ENCODE measurements around the gene KCNH5. TPM values are rescaled to one million over a fixed set of nuclear protein-coding genes. Genes with fewer than 3 reads are reported as not detected.

Gene KCNH5
- total RNA-seq, 1 experiment from 2014 or later = under 0.01 TPM

DNA sequence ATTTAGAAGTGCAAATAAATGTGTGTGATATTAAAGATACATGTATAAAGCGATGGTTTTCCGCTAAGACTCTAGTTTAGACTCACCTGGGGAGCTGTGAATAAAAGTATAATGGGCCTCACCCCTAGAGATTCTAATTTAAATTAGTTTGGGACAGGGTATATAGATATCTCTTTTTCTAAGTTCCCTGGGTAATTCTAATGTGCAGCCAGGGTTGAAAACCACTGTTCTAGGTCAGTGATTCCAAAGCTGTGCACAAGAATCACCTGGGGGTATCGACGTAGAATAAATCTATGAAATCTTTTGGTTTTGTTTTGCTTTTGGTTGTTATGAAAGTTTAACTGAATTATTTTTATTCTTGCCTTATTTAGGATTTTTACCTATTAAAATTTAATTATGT, 302.1 kb downstream of the KCNH5 start:
- no peak for DNase-seq (ENCODE audit: low read depth)

DNA sequence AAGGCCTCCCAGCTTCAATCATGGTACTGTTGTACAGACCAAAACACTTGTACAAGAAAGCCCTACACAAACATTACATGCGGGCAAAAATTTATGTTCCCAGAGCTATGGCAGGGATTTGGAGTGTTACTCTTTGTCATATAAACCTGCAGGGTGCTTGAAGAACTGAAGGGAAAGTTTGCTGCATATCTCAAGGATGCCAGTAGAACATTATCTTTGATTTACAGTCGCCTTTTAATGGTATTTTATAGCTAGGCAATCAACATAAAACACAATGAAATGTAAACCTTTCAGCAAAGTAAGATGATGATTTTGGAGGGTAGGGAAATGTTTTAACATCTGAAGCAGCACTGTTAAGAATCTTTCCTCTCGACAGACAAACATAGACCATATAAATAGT, 305.6 kb downstream of the KCNH5 start:
- no peak for DNase-seq (ENCODE audit: low read depth)

DNA sequence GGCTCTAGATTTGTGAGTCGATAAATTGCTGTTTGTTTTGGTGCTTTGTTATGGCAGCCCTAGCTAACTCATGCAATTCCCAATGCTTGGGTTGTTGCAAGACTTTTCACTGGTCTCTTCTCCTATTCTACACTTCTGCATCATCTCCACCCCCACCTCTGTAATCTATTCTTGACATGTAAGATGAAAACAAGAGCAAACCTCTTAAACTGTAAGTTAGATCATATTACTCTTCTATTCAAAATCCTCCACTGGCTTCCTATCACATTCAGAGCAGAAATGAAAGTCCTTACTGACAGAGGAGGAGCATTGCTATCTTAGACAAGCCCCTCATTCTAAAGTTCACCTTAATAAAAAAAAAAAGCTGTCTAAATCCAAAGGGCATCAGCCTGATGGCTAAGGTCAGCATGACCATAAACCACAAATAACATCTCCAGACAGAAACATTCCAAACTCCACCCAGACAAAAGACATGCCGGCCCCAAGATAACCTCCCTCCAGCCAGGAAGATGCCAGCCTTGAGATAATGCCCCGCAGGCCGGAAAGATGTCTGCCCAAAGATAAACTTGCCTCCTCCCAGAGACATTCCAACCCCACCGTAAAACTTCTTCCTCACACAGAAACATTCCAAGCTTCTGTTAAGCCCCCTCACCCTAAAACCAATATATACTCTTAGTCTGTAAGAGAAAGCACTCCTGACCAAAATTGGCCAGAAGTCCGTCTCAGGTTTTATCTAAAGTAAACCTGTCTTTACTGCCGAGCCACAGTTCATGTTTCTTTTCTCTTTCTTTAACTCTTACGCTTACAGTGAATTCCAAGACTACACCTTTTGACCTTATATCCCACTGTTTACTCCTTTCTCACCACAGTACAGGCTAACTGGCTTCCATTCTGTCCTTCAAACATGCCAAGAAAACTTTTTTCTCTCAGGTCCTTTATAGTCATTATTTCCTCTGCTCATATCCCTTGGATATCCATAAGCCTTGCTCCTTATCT, 308.9 kb downstream of the KCNH5 start:
- peak; percentile 43 for DNase-seq (ENCODE audit: low read depth)

DNA sequence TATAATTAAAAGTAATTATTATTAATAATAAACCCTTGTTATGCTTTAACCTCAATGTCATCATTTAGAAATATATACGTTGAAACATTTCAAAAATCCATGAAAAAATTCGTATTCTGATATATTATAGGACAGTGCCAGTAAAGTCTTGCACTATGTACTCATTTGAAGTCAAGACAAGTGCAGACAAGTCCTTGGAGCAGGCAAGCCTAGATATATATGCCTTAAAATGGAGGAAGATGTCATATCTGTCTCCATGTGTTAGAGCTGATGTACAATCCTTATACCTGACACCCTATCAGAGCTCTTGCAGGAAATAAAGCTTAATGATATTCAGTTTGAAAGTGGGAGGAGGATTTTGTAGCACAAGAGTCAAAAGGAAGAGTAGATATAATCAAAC, 310.4 kb downstream of the KCNH5 start:
- DNase-seq (ENCODE audit: low read depth) = no peak

DNA sequence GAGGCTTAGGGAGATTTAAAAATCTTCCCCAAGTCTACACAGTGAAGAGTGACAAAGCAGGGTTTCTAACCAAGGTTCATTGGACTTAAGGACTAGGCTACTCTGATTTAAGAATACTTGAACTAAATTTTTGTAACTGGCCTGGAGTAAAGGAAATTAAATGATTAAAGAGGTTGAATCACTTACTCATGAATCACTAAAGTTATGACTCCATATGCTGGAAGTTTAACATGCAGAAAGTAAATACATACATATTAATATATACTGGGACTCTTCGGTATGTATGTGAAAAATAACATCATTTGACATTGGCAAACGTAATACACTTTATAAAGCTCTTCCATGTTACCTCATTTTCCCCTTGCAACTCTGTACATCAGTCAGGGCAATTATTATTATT, 322.9 kb downstream of the KCNH5 start:
- DNase-seq (ENCODE audit: low read depth) = no peak

DNA sequence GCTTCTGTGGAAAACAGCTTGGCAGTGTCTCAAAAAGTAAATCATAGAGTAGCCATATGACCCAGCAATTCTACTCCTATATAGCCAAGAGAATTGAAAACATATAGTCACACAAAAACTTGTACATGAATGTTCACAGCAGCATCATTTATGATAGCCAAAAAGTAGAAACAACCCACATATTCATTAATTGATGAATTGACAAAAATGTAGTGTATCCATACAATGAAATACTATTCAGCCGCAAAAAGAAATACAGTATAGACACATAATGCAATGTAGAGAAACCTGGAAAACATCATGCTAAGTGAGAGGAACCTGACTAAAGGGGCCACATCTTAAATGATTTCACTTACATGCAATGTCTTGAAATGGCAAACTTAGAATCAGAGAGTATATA, 326.6 kb downstream of the KCNH5 start:
- no peak for DNase-seq (ENCODE audit: low read depth)

DNA sequence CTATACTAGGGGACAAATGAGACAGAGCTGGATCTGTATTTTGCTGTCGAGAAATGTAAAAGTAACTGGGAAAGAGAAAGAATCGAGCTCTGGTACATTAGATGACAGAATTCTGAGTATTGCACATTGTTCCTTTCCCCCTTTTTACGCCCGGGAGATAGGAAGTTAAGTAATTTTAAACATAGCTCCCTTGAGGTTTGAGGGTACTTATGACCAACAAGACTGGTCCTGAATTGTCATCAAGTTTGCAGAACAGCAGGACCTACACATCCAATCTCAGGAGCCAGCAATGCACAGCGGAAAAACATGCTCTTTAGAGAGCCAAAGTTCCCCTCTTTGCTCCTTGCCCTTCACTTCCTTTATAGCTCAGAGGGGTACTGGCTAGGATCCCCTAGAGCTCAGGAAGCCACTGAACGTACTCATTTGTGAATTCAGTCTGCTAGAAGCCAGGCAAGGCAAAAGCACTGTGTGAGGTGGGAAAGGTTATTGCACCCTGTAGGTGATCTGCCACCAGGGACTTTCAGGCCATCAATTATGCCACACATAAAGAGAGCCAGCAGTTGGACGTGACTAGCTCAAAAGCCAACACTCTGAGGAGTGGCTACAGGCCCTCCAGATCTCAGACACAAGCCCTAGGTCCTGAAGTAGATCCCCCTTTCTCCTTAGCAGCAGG, 333.8 kb downstream of the KCNH5 start:
- DNase-seq (ENCODE audit: low read depth) = no peak

DNA sequence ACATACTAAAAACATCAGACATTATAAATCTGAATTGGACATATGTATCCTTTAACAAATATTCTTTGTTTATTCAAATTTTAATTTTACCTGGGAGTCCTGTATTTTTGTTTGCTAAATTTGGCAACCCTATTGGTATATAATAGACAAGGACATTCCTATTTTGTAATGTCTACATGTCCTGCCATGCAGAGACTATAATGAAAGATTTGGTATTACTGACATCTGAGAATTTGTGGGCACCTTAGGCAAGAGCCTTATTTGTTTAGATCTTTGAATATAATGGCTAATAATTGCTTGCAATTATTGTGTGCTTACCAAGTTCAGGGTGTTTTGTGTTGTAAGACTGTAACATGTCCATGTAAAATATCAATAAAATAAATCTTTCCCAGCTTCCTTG, 334.4 kb downstream of the KCNH5 start:
- no peak for DNase-seq (ENCODE audit: low read depth)

DNA sequence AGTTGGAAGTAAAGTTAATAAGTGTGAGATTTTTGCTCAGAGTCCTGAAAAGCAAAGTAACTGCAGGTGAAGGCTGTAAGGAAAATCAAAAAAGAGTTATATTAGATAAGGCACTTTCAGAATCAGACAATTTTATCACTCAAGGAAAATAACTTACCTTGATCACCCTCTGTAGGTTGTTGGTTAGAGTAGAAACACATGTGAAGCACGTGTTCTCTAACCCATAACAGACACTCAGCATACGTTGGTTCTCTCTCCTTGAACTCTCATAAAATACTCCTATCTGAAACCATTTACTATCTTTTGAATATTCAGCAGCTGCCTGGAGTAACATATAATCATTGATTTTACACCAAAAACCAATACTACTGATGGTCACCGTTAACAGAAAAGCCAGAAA, 335.5 kb downstream of the KCNH5 start:
- DNase-seq (ENCODE audit: low read depth) = no peak

DNA sequence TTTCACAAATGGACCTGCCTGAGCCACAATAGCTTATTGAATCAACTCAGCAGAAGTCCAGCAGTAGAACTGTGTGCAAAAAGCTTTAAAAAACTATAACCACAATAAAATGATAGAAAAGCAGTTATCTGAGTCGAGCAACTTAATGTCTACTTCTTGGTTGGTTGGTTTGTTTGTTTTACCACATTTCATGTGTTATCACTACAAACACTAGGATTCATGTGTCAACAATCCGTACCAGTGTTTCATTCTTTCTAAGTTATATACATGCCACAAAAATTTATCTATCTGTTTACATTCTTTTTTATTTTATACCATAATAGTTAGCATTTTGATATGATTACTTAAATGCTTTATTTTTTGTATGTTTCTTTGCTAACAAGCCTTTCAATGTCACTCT, 339.0 kb downstream of the KCNH5 start:
- DNase-seq (ENCODE audit: low read depth) = no peak

DNA sequence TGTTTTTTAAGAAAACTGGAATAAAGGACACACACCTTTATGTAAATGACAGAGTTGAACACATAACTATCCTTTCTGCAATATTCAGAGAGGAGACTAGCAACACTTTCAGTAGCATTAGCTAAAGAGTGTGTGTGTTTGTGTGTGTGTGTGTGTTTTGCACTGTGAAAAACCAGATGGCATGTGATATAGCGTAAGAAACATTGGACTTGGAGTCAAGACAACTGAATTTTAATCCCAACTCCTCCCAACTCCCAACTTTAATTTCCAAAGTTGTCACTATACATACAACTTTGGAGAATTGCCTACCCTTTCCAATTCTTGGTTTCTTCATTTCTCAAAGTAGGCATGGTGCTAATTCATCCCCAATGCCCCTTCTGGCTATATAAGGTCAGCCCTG, 347.8 kb downstream of the KCNH5 start:
- no peak for DNase-seq (ENCODE audit: low read depth)

DNA sequence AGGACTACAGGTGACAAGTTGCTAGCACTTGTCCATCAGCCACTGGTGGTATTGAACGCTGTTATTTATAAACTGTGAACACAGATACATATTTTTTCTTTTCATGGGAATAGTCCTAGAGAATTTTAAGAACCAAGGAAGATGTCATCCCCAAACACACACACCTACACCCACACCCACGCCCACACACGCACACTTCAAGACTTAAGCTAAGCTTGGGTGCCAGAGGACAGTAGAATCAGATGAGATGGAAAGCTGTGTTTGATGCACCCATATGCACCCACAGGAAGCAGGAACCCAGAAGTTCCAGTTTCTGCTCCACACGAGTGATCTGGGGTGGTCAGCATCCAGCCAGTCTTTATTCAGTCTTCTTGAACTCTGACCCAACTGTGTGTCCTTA, 348.3 kb downstream of the KCNH5 start:
- no peak for DNase-seq (ENCODE audit: low read depth)

DNA sequence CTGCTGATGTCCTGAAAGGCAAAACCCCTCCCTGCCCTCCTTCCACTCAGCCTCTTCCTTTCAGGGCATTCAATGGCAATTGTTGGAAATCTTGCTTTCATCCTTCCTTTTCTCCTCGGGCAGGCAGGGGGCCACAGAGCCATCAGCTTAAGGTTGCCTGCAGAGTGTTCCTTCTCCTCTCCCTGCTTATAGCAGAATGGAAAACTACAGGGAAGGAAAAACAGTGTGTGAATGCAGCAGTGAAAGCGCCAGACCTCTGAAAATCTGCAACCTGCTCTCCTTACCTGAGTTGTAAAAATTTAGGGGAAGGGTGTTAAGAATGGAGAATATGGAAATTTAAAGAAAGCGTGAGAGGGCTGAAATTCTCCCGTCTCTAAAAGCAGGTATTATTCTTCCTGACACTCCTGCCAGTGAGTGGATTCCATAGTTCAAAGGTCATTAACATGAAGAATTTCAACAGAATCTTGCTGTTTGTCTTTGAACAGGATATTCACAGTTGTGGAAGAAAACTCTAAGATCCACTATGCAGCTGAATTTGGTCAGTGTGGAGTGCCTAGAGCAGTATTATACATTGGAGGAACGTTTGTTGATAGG, 348.8 kb downstream of the KCNH5 start:
- DNase-seq (ENCODE audit: low read depth) = no peak

DNA sequence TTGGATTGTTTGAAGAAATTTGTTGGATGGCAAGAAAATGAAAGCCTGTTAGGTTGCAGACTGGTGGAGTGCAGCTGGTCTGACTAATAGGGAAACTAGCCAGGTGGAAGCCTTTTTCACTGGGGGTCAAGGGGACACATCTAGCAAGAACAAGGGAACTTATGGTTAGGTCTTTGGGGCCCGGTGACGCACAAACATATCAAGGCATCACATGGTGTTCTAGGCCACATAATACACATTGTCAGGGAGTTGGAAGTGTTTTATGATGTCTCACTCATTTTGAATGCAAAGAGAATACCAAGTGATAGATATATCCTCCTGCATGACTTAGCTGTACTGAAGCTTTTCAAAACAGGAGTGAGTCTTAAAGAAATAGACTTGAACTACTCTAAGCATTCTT, 351.2 kb downstream of the KCNH5 start:
- peak; percentile 52 for DNase-seq (ENCODE audit: low read depth)

DNA sequence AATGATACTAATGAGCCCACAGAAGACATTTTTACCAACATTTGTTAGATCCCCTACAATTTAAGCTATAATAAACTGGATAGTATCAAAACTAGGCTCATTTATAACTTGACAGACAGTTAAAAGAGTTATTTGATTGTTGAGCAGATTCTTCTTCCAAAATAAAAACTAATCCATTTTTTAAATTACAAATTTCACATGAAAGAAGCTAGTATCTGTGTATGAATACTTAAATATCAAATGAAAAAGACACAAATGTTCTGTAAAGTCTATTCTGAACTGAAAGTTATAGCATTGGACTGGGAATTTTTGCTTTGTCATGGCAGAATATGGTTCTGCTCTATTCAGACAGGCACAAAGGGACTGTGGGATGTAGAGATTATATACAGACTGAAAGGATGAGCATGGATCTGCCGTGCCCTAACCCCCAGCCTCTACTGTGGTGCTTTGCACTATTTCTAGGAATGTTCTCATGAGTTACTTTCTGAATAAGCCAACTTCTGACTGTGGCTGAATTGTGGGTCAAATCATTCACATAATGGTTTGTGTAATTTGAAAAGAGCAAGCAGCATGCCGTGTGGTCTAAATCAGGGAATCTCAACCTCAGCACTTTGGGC, 352.7 kb downstream of the KCNH5 start:
- peak; percentile 7 for DNase-seq (ENCODE audit: low read depth)

DNA sequence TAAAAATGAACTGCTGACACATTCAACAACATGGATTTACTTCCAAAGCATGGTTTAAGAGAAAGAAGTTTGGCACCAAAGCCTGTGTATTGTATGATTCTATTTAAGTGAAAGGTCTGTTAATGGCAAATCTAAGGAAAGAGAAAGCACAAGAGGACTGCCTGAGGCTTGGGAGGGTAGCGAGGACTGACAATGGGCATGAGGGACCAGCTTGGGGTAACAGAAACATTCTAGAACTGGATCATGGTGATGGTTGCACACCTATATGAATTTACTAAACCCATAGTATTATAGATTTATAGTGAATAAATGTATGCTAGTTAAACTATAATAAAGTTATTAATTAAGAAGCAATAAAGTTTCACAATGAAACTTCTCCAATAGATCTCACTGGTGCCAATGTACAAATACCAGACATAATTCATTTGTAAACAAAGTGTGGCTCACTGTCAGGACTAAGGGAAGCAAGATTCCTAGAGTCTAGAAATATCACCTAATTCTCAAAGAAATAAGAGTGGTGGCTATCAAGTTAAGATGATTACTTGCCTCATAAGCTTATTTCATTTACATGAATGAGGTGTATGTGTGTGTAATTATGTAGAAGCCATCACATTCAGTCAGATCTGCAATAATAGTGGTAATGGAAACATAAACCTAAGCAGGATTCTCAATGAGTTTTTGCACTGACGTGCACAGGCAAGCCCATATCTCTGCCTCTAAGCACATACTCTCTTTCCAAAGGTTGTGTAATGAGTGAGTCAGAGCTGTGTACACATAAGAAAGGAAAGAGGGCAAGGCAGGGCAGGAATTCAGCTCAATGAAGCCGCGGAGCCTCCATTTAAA, 353.4 kb downstream of the KCNH5 start:
- peak; percentile 76 for DNase-seq (ENCODE audit: low read depth)

DNA sequence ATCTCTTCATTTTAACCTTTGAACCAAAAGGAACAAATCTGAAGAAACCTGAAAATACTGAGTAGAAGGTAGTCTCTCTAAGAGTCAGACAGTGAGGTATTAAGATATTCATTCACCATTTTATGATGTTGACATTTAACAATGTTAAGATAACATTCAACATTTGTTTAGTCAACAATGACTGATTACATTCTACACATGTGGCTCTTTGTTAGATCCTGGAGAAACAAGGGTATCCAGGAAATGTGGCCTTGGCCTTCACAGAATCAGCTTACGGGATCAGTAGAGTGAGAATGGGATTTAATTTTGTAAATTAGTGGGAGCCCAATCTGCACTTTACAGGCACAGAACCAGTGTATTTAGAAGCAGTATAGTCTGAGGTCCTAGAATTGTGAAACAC, 355.5 kb downstream of the KCNH5 start:
- no peak for DNase-seq (ENCODE audit: low read depth)

DNA sequence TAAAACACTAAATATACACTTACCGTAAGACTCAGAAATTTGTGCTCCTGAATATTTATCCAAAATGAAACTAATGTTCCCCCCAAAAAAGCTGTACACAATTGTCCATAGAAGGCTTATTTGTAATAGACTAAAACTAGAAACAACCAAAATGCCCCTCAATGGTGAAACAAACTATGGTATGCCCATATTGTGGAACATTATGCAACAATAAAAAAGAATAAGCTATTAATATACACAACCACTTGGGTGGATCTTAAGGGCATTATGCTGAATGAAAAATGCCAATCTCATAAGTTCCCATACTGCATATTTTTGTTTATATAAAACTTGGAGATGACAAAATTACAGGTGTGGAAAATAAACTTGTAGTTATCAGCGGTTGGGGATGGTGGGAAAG, 357.4 kb downstream of the KCNH5 start:
- no peak for DNase-seq (ENCODE audit: low read depth)

DNA sequence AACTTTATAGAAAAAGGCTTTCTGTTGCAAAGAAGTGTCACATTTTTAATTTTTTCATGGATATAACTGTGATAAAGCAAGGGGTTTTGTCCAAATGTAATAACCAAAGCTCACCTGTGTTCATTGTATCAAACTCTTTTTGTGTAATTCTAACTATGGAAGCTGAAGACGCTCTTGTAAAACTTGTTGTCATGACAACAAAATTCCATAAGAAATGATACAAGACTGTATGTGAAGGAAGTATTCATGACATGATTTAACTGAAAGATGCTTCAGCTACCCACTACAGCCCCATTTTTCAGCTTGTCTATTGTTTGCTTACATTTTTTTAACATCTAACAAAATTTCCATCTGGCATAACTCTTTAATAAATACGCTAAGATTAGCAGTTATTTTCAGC, 360.9 kb downstream of the KCNH5 start:
- DNase-seq (ENCODE audit: low read depth) = no peak

DNA sequence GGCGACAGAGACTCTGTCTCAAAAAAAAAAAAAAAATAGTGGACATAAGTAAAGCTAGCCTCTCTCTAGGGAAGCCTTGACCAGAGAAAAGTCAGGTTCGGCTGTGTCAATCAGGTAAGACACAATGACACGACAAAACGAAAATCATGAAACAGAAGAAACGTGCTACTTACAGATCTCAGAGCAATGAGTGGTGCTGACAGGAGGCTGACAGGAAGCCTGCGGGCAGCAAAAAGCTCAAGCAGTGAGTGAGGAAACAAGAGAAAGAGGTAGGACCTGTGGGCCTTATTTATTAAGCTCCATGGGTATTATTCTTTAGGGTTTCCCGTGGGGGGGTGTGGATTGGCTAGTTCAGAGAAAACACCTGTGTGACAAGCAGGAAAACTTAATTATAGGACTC, 363.1 kb downstream of the KCNH5 start:
- DNase-seq (ENCODE audit: low read depth) = no peak

DNA sequence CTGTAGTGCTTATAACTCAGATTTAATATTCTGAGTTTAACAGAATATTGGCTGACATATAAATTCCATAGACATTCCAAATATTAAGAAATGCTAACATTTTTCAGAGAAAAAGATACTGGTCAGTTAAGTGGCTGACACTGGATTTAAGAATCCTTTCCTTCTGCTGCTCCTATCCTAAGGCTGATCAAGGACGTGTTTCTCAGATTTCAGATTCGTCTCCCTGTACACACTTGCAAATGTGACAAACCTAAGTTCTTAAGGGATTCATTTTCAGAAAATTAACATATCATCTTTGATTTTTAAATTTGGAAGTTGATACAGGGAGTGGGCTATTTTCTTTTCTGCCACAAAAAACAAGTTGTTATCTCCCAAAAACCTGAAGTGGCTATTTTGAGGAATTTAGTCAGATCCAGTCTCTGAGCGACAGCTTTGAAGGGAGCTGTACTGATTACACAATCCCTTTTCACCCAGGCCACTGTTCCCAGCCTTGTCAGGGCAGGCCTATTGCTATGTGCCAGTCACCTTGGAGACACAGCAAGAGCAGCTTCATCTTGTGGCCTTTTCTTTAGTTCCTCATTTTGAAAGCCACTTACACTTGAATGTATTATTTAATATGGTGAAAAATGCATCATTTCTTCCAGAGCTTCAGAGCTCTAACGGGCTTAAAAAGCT, 370.6 kb downstream of the KCNH5 start:
- DNase-seq (ENCODE audit: low read depth) = no peak

Data from RPMI7951 (cell line).